HepG2 (cell line): Measurements from ENCODE around the gene HBA2. TPM values are rescaled to one million over a fixed set of nuclear protein-coding genes. Genes with fewer than 3 reads are reported as not detected.
A peak's percentile ranks its signal among the peaks of the same experiment; 100 is the strongest.

Experiments
- ARNTL ChIP-seq: sonication (generic); formaldehyde crosslinking; IDR thresholded peaks from 2 replicates; pipeline ENCODE4 v1.4.0; 2020; ENCODE audit warnings: mild to moderate bottlenecking, missing genetic modification reagents
- CENPBD1 ChIP-seq: sonication (generic); formaldehyde crosslinking; IDR thresholded peaks from 2 replicates; pipeline ENCODE4 v1.8.0; 2022; ENCODE audit warnings: missing genetic modification reagents, low read depth, mild to moderate bottlenecking, borderline replicate concordance
- EP300 ChIP-seq, 3 experiments: sonication (generic) in 1 of 3; formaldehyde crosslinking in 1 of 3; IDR thresholded peaks; 2 replicates each; pipeline versions ENCODE4 v1.5.1 to v1.6.1; 2011 to 2020; ENCODE audit warnings: low read depth in 2 of 3, low read length in 2 of 3, borderline replicate concordance in 1 of 3, improper control_type of control experiment in 1 of 3, mild to moderate bottlenecking in 1 of 3, missing genetic modification reagents in 1 of 3, moderate library complexity in 1 of 3
- FOSL1 ChIP-seq: sonication (generic); formaldehyde crosslinking; IDR thresholded peaks from 2 replicates; pipeline ENCODE4 v1.9.0; 2021; ENCODE audit warnings: missing genetic modification reagents, borderline replicate concordance
- GZF1 ChIP-seq: sonication (generic); formaldehyde crosslinking; IDR thresholded peaks from 2 replicates; pipeline ENCODE4 v1.5.1; 2020; ENCODE audit warnings: mild to moderate bottlenecking, missing genetic modification reagents
- HBP1 ChIP-seq: IDR thresholded peaks from 2 replicates; pipeline ENCODE4 v1.6.1; 2016; ENCODE audit warnings: low read depth, control low read depth
- KAT8 ChIP-seq: IDR thresholded peaks from 2 replicates; pipeline ENCODE4 v1.6.1; 2016; ENCODE audit warnings: missing genetic modification reagents, missing compliant biosample characterization
- NFYC ChIP-seq: IDR thresholded peaks from 2 replicates; pipeline ENCODE4 v1.6.1; 2016; ENCODE audit warnings: missing genetic modification reagents, missing compliant biosample characterization
- POLR2A ChIP-seq, 2 experiments: IDR thresholded peaks; 2 replicates each; pipeline ENCODE4 v1.6.1; 2011; ENCODE audit warnings: low read depth in 2 of 2, low read length in 2 of 2, mild to moderate bottlenecking in 1 of 2, moderate library complexity in 1 of 2; ENCODE audit not compliant: insufficient read depth in 1 of 2
- SAP130 ChIP-seq: IDR thresholded peaks from 2 replicates; pipeline ENCODE4 v1.6.1; 2016; ENCODE audit warnings: low read depth
- TFE3 ChIP-seq: IDR thresholded peaks from 2 replicates; pipeline ENCODE4 v1.6.1; 2016
- YEATS2 ChIP-seq: sonication (generic); formaldehyde crosslinking; IDR thresholded peaks from 2 replicates; pipeline ENCODE4 v1.4.0; 2020; ENCODE audit warnings: missing genetic modification reagents, borderline replicate concordance
- YY1 ChIP-seq: IDR thresholded peaks from 2 replicates; pipeline ENCODE4 v1.6.1; 2011; ENCODE audit warnings: low read length, low read depth, moderate library complexity, mild to moderate bottlenecking; ENCODE audit not compliant: insufficient read depth, insufficient replicate concordance
- ZBTB33 ChIP-seq: sonication (generic); formaldehyde crosslinking; IDR thresholded peaks from 2 replicates; pipeline ENCODE4 v1.4.0; 2020; ENCODE audit warnings: missing genetic modification reagents
- ZBTB38 ChIP-seq: sonication (generic); formaldehyde crosslinking; IDR thresholded peaks from 2 replicates; pipeline ENCODE4 v1.5.1; 2020; ENCODE audit warnings: mild to moderate bottlenecking, missing genetic modification reagents
- ZBTB7B ChIP-seq: sonication (generic); formaldehyde crosslinking; IDR thresholded peaks from 2 replicates; pipeline ENCODE4 v1.4.0; 2020; ENCODE audit warnings: missing genetic modification reagents
- ZFP62 ChIP-seq: sonication (generic); formaldehyde crosslinking; IDR thresholded peaks from 2 replicates; pipeline ENCODE4 v1.4.0; 2020; ENCODE audit warnings: missing genetic modification reagents
- ZFP90 ChIP-seq: sonication (generic); formaldehyde crosslinking; IDR thresholded peaks from 2 replicates; pipeline ENCODE4 v1.8.0; 2022; ENCODE audit warnings: missing genetic modification reagents, mild to moderate bottlenecking, inconsistent platforms, borderline replicate concordance
- ZNF570 ChIP-seq: sonication (generic); formaldehyde crosslinking; IDR thresholded peaks from 2 replicates; pipeline ENCODE4 v1.4.0; 2020; ENCODE audit warnings: mild to moderate bottlenecking, missing genetic modification reagents, borderline replicate concordance
- ZNF574 ChIP-seq: sonication (generic); formaldehyde crosslinking; IDR thresholded peaks from 2 replicates; pipeline ENCODE4 v1.4.0; 2020; ENCODE audit warnings: missing genetic modification reagents
- ZSCAN20 ChIP-seq: sonication (generic); formaldehyde crosslinking; IDR thresholded peaks from 2 replicates; pipeline ENCODE4 v1.4.0; 2020; ENCODE audit warnings: missing genetic modification reagents, mild to moderate bottlenecking, borderline replicate concordance
- ZSCAN25 ChIP-seq: sonication (generic); formaldehyde crosslinking; IDR thresholded peaks from 2 replicates; pipeline ENCODE4 v1.8.0; 2022; ENCODE audit warnings: mild to moderate bottlenecking, missing genetic modification reagents
- polyA plus RNA-seq, 8 experiments: library from polyadenylated mRNA; depleted of rRNA in 3 of 8; stranded (reverse) in 7 of 8; unstranded in 1 of 8; fragments of >200 nt; fragmentation: Illumina TruSeq in 4 of 8; extraction: Trizol in 4 of 8; gene quantifications; 2 replicates each; pipeline versions ENCODE4 v1.2.1 to v1.2.3, GENCODE V29; 2011 to 2016; ENCODE audit warnings: low read depth in 4 of 8, missing spikeins in 1 of 8, mixed read lengths in 1 of 8; ENCODE audit not compliant: insufficient read depth in 1 of 8
- total RNA-seq, 5 experiments: library from RNA; depleted of rRNA; stranded (reverse); fragments of >200 nt; fragmentation: Illumina TruSeq; extraction: Trizol; gene quantifications; 2 replicates each; pipeline ENCODE4 v1.2.3, GENCODE V29; 2016; ENCODE audit warnings: low read depth in 1 of 5

HBA2 gene
- total and polyA plus RNA-seq, 2 of the 13 experiments (the other 11 are each of a cell fraction or from before 2014, with no cell fraction given): not detected

- peak; percentile 31 for TF ChIP-seq YY1
- TF ChIP-seq NFYC (CRISPR knock-in tag): no peak
- no peak for TF ChIP-seq ZSCAN20
- peak; percentile 29; the same call in 1 of the 2 replicates for TF ChIP-seq ZBTB33 (CRISPR knock-in tag)
- peak; percentile 57; the same call in 1 of the 2 replicates for TF ChIP-seq ZNF574
- TF ChIP-seq ARNTL (CRISPR knock-in tag): no peak
- TF ChIP-seq ZSCAN25 (CRISPR knock-in tag): peak; percentile 71; the same call in 1 of the 2 replicates
- TF ChIP-seq KAT8: no peak
- TF ChIP-seq ZBTB38: peak; percentile 43; the same call in 1 of the 2 replicates
- TF ChIP-seq TFE3 (CRISPR knock-in tag): no peak
- TF ChIP-seq ZBTB7B (CRISPR knock-in tag): 0 out of 2 replicates have a peak, but pooled peaks have one; percentile 33
- no peak for TF ChIP-seq EP300 (IDR thresholded peaks at IDR 0.05; ENCODE audit: low read depth in 2 of 2, low read length in 2 of 2)
- no peak for TF ChIP-seq EP300 (CRISPR knock-in tag; IDR thresholded peaks at IDR 0.05; ENCODE audit: borderline replicate concordance)
- peak; percentile 19; the same call in 1 of the 2 replicates for TF ChIP-seq YEATS2 (CRISPR knock-in tag)
- TF ChIP-seq POLR2A (IDR thresholded peaks at IDR 0.05; ENCODE audit: insufficient read depth in 1 of 2, low read depth in 2 of 2, low read length in 2 of 2): 0 out of 4 replicates have a peak, but pooled peaks of 1 of the 2 experiments have one; percentile 40
- TF ChIP-seq ZNF570 (CRISPR knock-in tag): no peak
- TF ChIP-seq CENPBD1 (CRISPR knock-in tag): no peak
- TF ChIP-seq HBP1 (CRISPR knock-in tag): peak; percentile 45; the same call in 1 of the 2 replicates
- no peak for TF ChIP-seq ZFP62 (CRISPR knock-in tag)
- no peak for TF ChIP-seq GZF1 (CRISPR knock-in tag)
- TF ChIP-seq ZFP90 (CRISPR knock-in tag): no peak
- TF ChIP-seq FOSL1 (CRISPR knock-in tag): no peak
- no peak; the same call in 1 of the 2 replicates for TF ChIP-seq SAP130
These were observed 7.5 kb downstream of the HBA2 start, which contains the start of gene HBQ1 (continued) for GRCh38 chr16:180101-180675.
